H9 (cell line): Measurements from ENCODE around the gene TBX1. TPM values are rescaled to one million over a fixed set of nuclear protein-coding genes. Genes with fewer than 3 reads are reported as not detected.

Experiments
- DNase-seq: peaks from one replicate; pipeline ENCODE4 v3.0.0-alpha.2; 2017
- H2AFZ ChIP-seq: one replicate; pipeline ENCODE4 v1.6.1; 2013; ENCODE audit warnings: mild to moderate bottlenecking, low read length, control low read depth, moderate library complexity
- H2AK5ac ChIP-seq: 2 replicates; pipeline ENCODE4 v1.6.1; 2013; ENCODE audit warnings: low read length, control low read depth, mixed read lengths; ENCODE audit not compliant: insufficient read length
- H2BK120ac ChIP-seq: one replicate; pipeline ENCODE4 v1.6.1; 2013; ENCODE audit warnings: low read depth, mild to moderate bottlenecking, low read length, control low read depth, inconsistent platforms; ENCODE audit not compliant: poor library complexity, severe bottlenecking
- H2BK12ac ChIP-seq: 2 replicates; pipeline ENCODE4 v1.6.1; 2013; ENCODE audit warnings: low read length, control low read depth, mixed read lengths, low read depth; ENCODE audit not compliant: insufficient read length
- H2BK15ac ChIP-seq: 2 replicates; pipeline ENCODE4 v1.6.1; 2013; ENCODE audit warnings: low read depth, low read length, control low read depth
- H2BK20ac ChIP-seq: one replicate; pipeline ENCODE4 v1.6.1; 2013; ENCODE audit warnings: low read depth, mild to moderate bottlenecking, low read length, control low read depth, inconsistent platforms; ENCODE audit not compliant: poor library complexity, severe bottlenecking
- H2BK5ac ChIP-seq: 2 replicates; pipeline ENCODE4 v1.6.1; 2013; ENCODE audit warnings: low read length, control low read depth, mixed read lengths; ENCODE audit not compliant: insufficient read length
- H3K14ac ChIP-seq: 2 replicates; pipeline ENCODE4 v1.6.1; 2013; ENCODE audit warnings: low read length, control low read depth; ENCODE audit not compliant: insufficient read depth
- H3K18ac ChIP-seq: 2 replicates; pipeline ENCODE4 v1.6.1; 2013; ENCODE audit warnings: low read depth, mild to moderate bottlenecking, mixed read lengths, low read length, control low read depth; ENCODE audit not compliant: insufficient read length
- H3K23ac ChIP-seq: 2 replicates; pipeline ENCODE4 v1.6.1; 2013; ENCODE audit warnings: low read length, control low read depth, mixed read lengths, low read depth; ENCODE audit not compliant: insufficient read length
- H3K23me2 ChIP-seq: 2 replicates; pipeline ENCODE4 v1.6.1; 2013; ENCODE audit warnings: low read depth, mild to moderate bottlenecking, mixed read lengths, low read length, control low read depth; ENCODE audit not compliant: insufficient read length, poor library complexity, severe bottlenecking
- H3K27ac ChIP-seq: 2 replicates; pipeline ENCODE4 v1.5.1; 2013; ENCODE audit warnings: low read length, control low read depth, mixed read lengths, low read depth; ENCODE audit not compliant: insufficient read length
- H3K27me3 ChIP-seq: 2 replicates; pipeline ENCODE4 v1.6.1; 2013; ENCODE audit warnings: low read length, control low read depth, inconsistent platforms; ENCODE audit not compliant: insufficient read depth
- H3K4ac ChIP-seq: 2 replicates; pipeline ENCODE4 v1.6.1; 2013; ENCODE audit warnings: low read depth, mild to moderate bottlenecking, control low read depth, inconsistent platforms, low read length, moderate library complexity
- H3K4me1 ChIP-seq: 2 replicates; pipeline ENCODE4 v1.6.1; 2013; ENCODE audit warnings: low read length, control low read depth, inconsistent platforms; ENCODE audit not compliant: insufficient read depth
- H3K4me2 ChIP-seq: 2 replicates; pipeline ENCODE4 v1.6.1; 2013; ENCODE audit warnings: low read length, control low read depth, mixed read lengths; ENCODE audit not compliant: insufficient read length, insufficient read depth
- H3K56ac ChIP-seq: 2 replicates; pipeline ENCODE4 v1.6.1; 2013; ENCODE audit warnings: low read depth, mild to moderate bottlenecking, mixed read lengths, low read length, control low read depth; ENCODE audit not compliant: insufficient read length
- H3K79me1 ChIP-seq: 2 replicates; pipeline ENCODE4 v1.6.1; 2013; ENCODE audit warnings: low read depth, mild to moderate bottlenecking, moderate library complexity, low read length, control low read depth, inconsistent platforms; ENCODE audit not compliant: insufficient read depth, poor library complexity, severe bottlenecking
- H3K79me2 ChIP-seq: 2 replicates; pipeline ENCODE4 v1.6.1; 2013; ENCODE audit warnings: low read length, control low read depth, inconsistent platforms; ENCODE audit not compliant: insufficient read depth
- H3K9ac ChIP-seq: 2 replicates; pipeline ENCODE4 v1.6.1; 2013; ENCODE audit warnings: low read length, control low read depth, mixed read lengths; ENCODE audit not compliant: insufficient read length; ENCODE audit errors: extremely low read depth
- H3K9me3 ChIP-seq: one replicate; pipeline ENCODE4 v1.6.1; 2013; ENCODE audit warnings: low read depth, low read length, inconsistent platforms; ENCODE audit not compliant: control insufficient read depth
- H3T11ph ChIP-seq: one replicate; pipeline ENCODE4 v1.6.1; 2013; ENCODE audit warnings: mild to moderate bottlenecking, low read length, control low read depth, inconsistent platforms
- H4K20me1 ChIP-seq: one replicate; pipeline ENCODE4 v1.6.1; 2013; ENCODE audit not compliant: control insufficient read depth, insufficient read length, insufficient read depth
- H4K5ac ChIP-seq: 2 replicates; pipeline ENCODE4 v1.6.1; 2013; ENCODE audit warnings: low read depth, mild to moderate bottlenecking, mixed read lengths, low read length, control low read depth; ENCODE audit not compliant: insufficient read length
- H4K8ac ChIP-seq: replicated peaks from 2 replicates; pipeline ENCODE4 v1.6.1; 2013; ENCODE audit warnings: low read length, control low read depth, mixed read lengths, low read depth; ENCODE audit not compliant: insufficient read length
- H4K91ac ChIP-seq: 2 replicates; pipeline ENCODE4 v1.6.1; 2013; ENCODE audit warnings: low read depth, mild to moderate bottlenecking, moderate library complexity, mixed read lengths, low read length, control low read depth; ENCODE audit not compliant: insufficient read length
- H3K27ac Mint-ChIP-seq, 3 experiments: 2 replicates in 2 of 3; 3 replicates in 1 of 3; pipeline ENCODE4 v1.8.0; 2020 to 2021; ENCODE audit warnings: mixed read lengths in 3 of 3, mild to moderate bottlenecking in 1 of 3, moderate library complexity in 1 of 3
- H3K27me3 Mint-ChIP-seq: 2 replicates; pipeline ENCODE4 v1.8.0; 2021; ENCODE audit warnings: low read depth, mild to moderate bottlenecking, moderate library complexity, mixed read lengths
- H3K36me3 Mint-ChIP-seq, 3 experiments: 2 replicates in 2 of 3; 3 replicates in 1 of 3; pipeline ENCODE4 v1.8.0; 2020 to 2021; ENCODE audit warnings: low read depth in 3 of 3, mixed read lengths in 3 of 3; ENCODE audit not compliant: insufficient read depth in 1 of 3
- H3K4me1 Mint-ChIP-seq, 2 experiments: 2 replicates each; pipeline ENCODE4 v1.8.0; 2020; ENCODE audit warnings: mixed read lengths in 2 of 2
- H3K4me3 Mint-ChIP-seq, 2 experiments: 2 replicates in 1 of 2; 3 replicates in 1 of 2; pipeline ENCODE4 v1.8.0; 2020 to 2021; ENCODE audit warnings: mild to moderate bottlenecking in 2 of 2, mixed read lengths in 2 of 2, moderate library complexity in 1 of 2
- H3K9me3 Mint-ChIP-seq, 2 experiments: 2 replicates in 1 of 2; 3 replicates in 1 of 2; pipeline ENCODE4 v1.8.0; 2020; ENCODE audit warnings: mild to moderate bottlenecking in 2 of 2, mixed read lengths in 2 of 2, moderate library complexity in 1 of 2
- CTCF ChIP-seq: fragments of 200-600 bp; sonication (generic); conservative IDR thresholded peaks from 3 replicates; pipeline ENCODE4 v1.8.0; 2021; ENCODE audit warnings: antibody characterized with exemption, mild to moderate bottlenecking
- WGBS: extraction: QIAGEN DNeasy Blood & Tissue Kit; methylation state at CpG from one replicate; pipeline ENCODE4 v1.1.7; 2013; ENCODE audit warnings: missing lambda C conversion rate, low lambda C conversion rate, mixed read lengths; ENCODE audit not compliant: insufficient read length; ENCODE audit errors: extremely low coverage; 5-methylcytosine and 5-hydroxymethylcytosine counted together
- total RNA-seq: library from RNA; stranded (reverse); gene quantifications from 2 replicates; pipeline ENCODE4 v1.2.1, GENCODE V29; 2021

The TBX1 gene
- total RNA-seq, 1 experiment from 2014 or later: 2.2 TPM

- H4K20me1 ChIP-seq: no peaks in the 10 kb centered on the region
- no peak overlapping the region for H4K8ac ChIP-seq
- no peaks in the 10 kb centered on the region for H3K79me1 ChIP-seq
- no peak overlapping the region for H4K91ac ChIP-seq
- Mint-ChIP-seq H3K36me3 (peaks cover 0 to 3% (median 2%) of the 10 kb centered on the region in 3 experiments; a peak in 2 of 7 replicates), H3K9me3 (no peaks in the 10 kb centered on the region; a peak in 1 of 5 replicates), H3K4me1 (peaks cover 0 to 8% of the 10 kb centered on the region in 2 experiments; a peak in 2 of 4 replicates), H3K27ac (no peak overlapping the region; a peak in 1 of 7 replicates), H3K4me3 (no peak overlapping the region), H3K27me3 (no peaks in the 10 kb centered on the region; the same call in 1 of the 2 replicates)
- no CpG with 5 or more reads among the region's 19 CpGs for WGBS
- no peak overlapping the region for H2BK12ac ChIP-seq
- no peak overlapping the region for H3T11ph ChIP-seq
- H3K27ac ChIP-seq: no peak overlapping the region
- no peak overlapping the region for H3K18ac ChIP-seq
- H3K9ac ChIP-seq: no peak overlapping the region
- TF ChIP-seq CTCF: no peak
- no peak overlapping the region for H2BK20ac ChIP-seq
- H3K4me2 ChIP-seq: no peak overlapping the region
- H3K56ac ChIP-seq: no peak overlapping the region
- no peaks in the 10 kb centered on the region for H3K23me2 ChIP-seq
- H3K4me1 ChIP-seq: no peaks in the 10 kb centered on the region
- no peaks in the 10 kb centered on the region for H3K79me2 ChIP-seq
- H2AK5ac ChIP-seq: no peak overlapping the region
- DNase-seq: no peak
- H3K14ac ChIP-seq: no peak overlapping the region
- no peak overlapping the region for H2BK5ac ChIP-seq
- no peaks in the 10 kb centered on the region for H3K27me3 ChIP-seq
- no peak overlapping the region for H3K4ac ChIP-seq
- no peak overlapping the region for H4K5ac ChIP-seq
- no peak overlapping the region for H2BK120ac ChIP-seq
- H2AFZ ChIP-seq: no peak overlapping the region
- no peak overlapping the region for H3K23ac ChIP-seq
- no peaks in the 10 kb centered on the region for H3K9me3 ChIP-seq
- H2BK15ac ChIP-seq: no peak overlapping the region
Measured at GRCh38 chr22:19798003-19798665, 37.6 kb downstream of the TBX1 start.
